H1 (cell line): ENCODE measurements around the gene CHST12. TPM values are rescaled to one million over a fixed set of nuclear protein-coding genes. Genes with fewer than 3 reads are reported as not detected.

ENCODE experiments used
- CTCF ChIA-PET: fragments of 300-600 bp; sonication (Branson Sonifier 250); formaldehyde crosslinking; loops from one replicate; lab custom pipeline; 2021; ENCODE audit not compliant: partially characterized antibody; lab: Charles Lee
- POLR2A ChIA-PET: fragments of 300-600 bp; sonication (Branson Sonifier 250); formaldehyde crosslinking; loops from one replicate; lab custom pipeline; 2021; ENCODE audit warnings: inconsistent platforms; ENCODE audit not compliant: partially characterized antibody; lab: Charles Lee
- DNase-seq, 2 experiments: peaks; one replicate each; pipeline versions ENCODE4 v3.0.0 to v3.0.0-alpha.2; 2010 to 2022; ENCODE audit warnings: low spot score in 2 of 2, low read depth in 1 of 2, mixed read lengths in 1 of 2
- FAIRE-seq: peaks from 2 replicates; lab custom pipeline; 2011; peaks lifted over from hg19 to GRCh38; lab: Jason Lieb, UNC
- H2AFZ ChIP-seq: 2 replicates; pipeline ENCODE4 v1.8.1; 2012; ENCODE audit warnings: low read length, inconsistent platforms
- H2AK5ac ChIP-seq: 2 replicates; pipeline ENCODE4 v1.6.1; 2013; ENCODE audit warnings: low read depth, low read length
- H2BK120ac ChIP-seq: replicated peaks from 2 replicates; pipeline ENCODE3; 2013; ENCODE audit warnings: low read depth, low read length, inconsistent platforms
- H2BK12ac ChIP-seq: 2 replicates; pipeline ENCODE4 v1.6.1; 2013; ENCODE audit warnings: low read depth, low read length
- H2BK15ac ChIP-seq: 2 replicates; pipeline ENCODE4 v1.6.1; 2013; ENCODE audit warnings: low read length
- H2BK20ac ChIP-seq: 2 replicates; pipeline ENCODE4 v1.6.1; 2013; ENCODE audit warnings: low read length
- H2BK5ac ChIP-seq: 2 replicates; pipeline ENCODE4 v1.6.1; 2013; ENCODE audit warnings: low read depth, low read length
- H3K14ac ChIP-seq: 2 replicates; pipeline ENCODE4 v1.6.1; 2013; ENCODE audit warnings: inconsistent platforms; ENCODE audit not compliant: insufficient read length
- H3K18ac ChIP-seq: 2 replicates; pipeline ENCODE4 v1.6.1; 2013; ENCODE audit warnings: low read length; ENCODE audit errors: extremely low read depth
- H3K23ac ChIP-seq: 2 replicates; pipeline ENCODE4 v1.6.1; 2013; ENCODE audit warnings: inconsistent platforms; ENCODE audit not compliant: insufficient read length
- H3K23me2 ChIP-seq: 2 replicates; pipeline ENCODE4 v1.6.1; 2013; ENCODE audit warnings: low read depth, low read length
- H3K27ac ChIP-seq: 2 replicates; pipeline ENCODE4 v1.6.1; 2011; ENCODE audit warnings: low read depth, low read length, inconsistent platforms
- H3K27me3 ChIP-seq, 4 experiments: replicated peaks in 1 of 4; 1 replicate in 1 of 4; 2 replicates in 3 of 4; pipeline versions ENCODE4 v1.6.1 to v1.8.1; 2011 to 2013; ENCODE audit warnings: low read length in 3 of 4, mild to moderate bottlenecking in 3 of 4, inconsistent platforms in 2 of 4, mixed read lengths in 2 of 4, moderate library complexity in 1 of 4; ENCODE audit not compliant: control insufficient read depth in 3 of 4, insufficient read depth in 3 of 4; ENCODE audit errors: extremely low read depth in 1 of 4
- H3K36me3 ChIP-seq, 4 experiments: 2 replicates each; pipeline versions ENCODE4 v1.6.1 to v1.8.1; 2011 to 2013; ENCODE audit warnings: mild to moderate bottlenecking in 4 of 4, low read length in 3 of 4, moderate library complexity in 2 of 4, control low read depth in 1 of 4, inconsistent platforms in 1 of 4; ENCODE audit not compliant: insufficient read depth in 4 of 4, control insufficient read depth in 2 of 4
- H3K4ac ChIP-seq: replicated peaks from 2 replicates; pipeline ENCODE3; 2013; ENCODE audit warnings: low read length, low read depth, mixed read lengths, inconsistent platforms; ENCODE audit not compliant: insufficient read length
- H3K4me1 ChIP-seq, 4 experiments: replicated peaks in 1 of 4; 1 replicate in 1 of 4; 2 replicates in 3 of 4; pipeline versions ENCODE4 v1.6.1 to v1.8.1; 2011 to 2013; ENCODE audit warnings: low read length in 3 of 4, inconsistent platforms in 2 of 4, mixed read lengths in 1 of 4; ENCODE audit not compliant: insufficient read depth in 4 of 4, control insufficient read depth in 3 of 4
- H3K4me2 ChIP-seq, 2 experiments: 2 replicates each; pipeline versions ENCODE4 v1.6.1 to v1.8.1; 2011 to 2013; ENCODE audit warnings: low read depth in 2 of 2, low read length in 2 of 2, control low read depth in 1 of 2, inconsistent platforms in 1 of 2, mild to moderate bottlenecking in 1 of 2; ENCODE audit not compliant: insufficient read depth in 1 of 2
- H3K4me3 ChIP-seq, 4 experiments: fragments of 200-600, 300-600 bp in 1 of 4; sonication (generic), shearing (Covaris generic), sonication (Bioruptor Twin) in 1 of 4; 2 replicates each; pipeline versions ENCODE4 v1.5.1 to v1.8.1; 2011 to 2016; ENCODE audit warnings: low read length in 4 of 4, low read depth in 3 of 4, control low read depth in 2 of 4, inconsistent platforms in 2 of 4, mild to moderate bottlenecking in 2 of 4, mixed read lengths in 1 of 4, moderate library complexity in 1 of 4; ENCODE audit not compliant: insufficient read depth in 2 of 4; ENCODE audit errors: extremely low read depth in 1 of 4
- H3K56ac ChIP-seq: replicated peaks from 2 replicates; pipeline ENCODE3; 2013; ENCODE audit warnings: low read depth, mild to moderate bottlenecking, mixed read lengths, low read length, inconsistent platforms; ENCODE audit not compliant: insufficient read length
- H3K79me1 ChIP-seq: 2 replicates; pipeline ENCODE4 v1.6.1; 2013; ENCODE audit warnings: low read depth, low read length, control low read depth
- H3K79me2 ChIP-seq, 2 experiments: 2 replicates each; pipeline versions ENCODE4 v1.6.1 to v1.8.1; 2012 to 2013; ENCODE audit warnings: low read length in 2 of 2, mild to moderate bottlenecking in 2 of 2, inconsistent platforms in 1 of 2; ENCODE audit not compliant: insufficient read depth in 2 of 2, control insufficient read depth in 1 of 2
- H3K9ac ChIP-seq, 4 experiments: replicated peaks in 1 of 4; 1 replicate in 1 of 4; 2 replicates in 3 of 4; pipeline versions ENCODE4 v1.6.1 to v1.8.1; 2011 to 2013; ENCODE audit warnings: low read depth in 3 of 4, low read length in 3 of 4, control low read depth in 2 of 4, mild to moderate bottlenecking in 2 of 4, moderate library complexity in 2 of 4, inconsistent platforms in 1 of 4; ENCODE audit errors: extremely low read depth in 1 of 4
- H3K9me3 ChIP-seq, 2 experiments: 2 replicates each; pipeline versions ENCODE4 v1.6.1 to v1.8.1; 2012 to 2013; ENCODE audit warnings: mild to moderate bottlenecking in 2 of 2, moderate library complexity in 2 of 2, control low read depth in 1 of 2, inconsistent platforms in 1 of 2, low read depth in 1 of 2, low read length in 1 of 2, mixed read lengths in 1 of 2; ENCODE audit not compliant: insufficient read depth in 2 of 2
- H4K20me1 ChIP-seq, 2 experiments: replicated peaks in 1 of 2; 2 replicates each; pipeline versions ENCODE3 to v1.8.1; 2011 to 2013; ENCODE audit warnings: inconsistent platforms in 2 of 2, low read length in 2 of 2, mild to moderate bottlenecking in 1 of 2; ENCODE audit not compliant: insufficient read depth in 2 of 2, control insufficient read depth in 1 of 2
- H4K5ac ChIP-seq: 2 replicates; pipeline ENCODE4 v1.6.1; 2013; ENCODE audit warnings: low read length, low read depth, mixed read lengths, inconsistent platforms; ENCODE audit not compliant: insufficient read length
- H4K8ac ChIP-seq: 2 replicates; pipeline ENCODE4 v1.8.0; 2013; ENCODE audit warnings: mild to moderate bottlenecking, moderate library complexity, low read length, inconsistent platforms; ENCODE audit not compliant: insufficient read depth; ENCODE audit errors: extremely low read depth
- H4K91ac ChIP-seq: replicated peaks from 2 replicates; pipeline ENCODE3; 2013; ENCODE audit warnings: low read length, mixed read lengths, inconsistent platforms; ENCODE audit not compliant: insufficient read length
- CTCF ChIP-seq, 3 experiments: IDR thresholded peaks; 1 replicate in 2 of 3; 2 replicates in 1 of 3; pipeline versions ENCODE4 v1.5.1 to v1.6.1; 2011; ENCODE audit warnings: low read length in 3 of 3, mild to moderate bottlenecking in 3 of 3, inconsistent platforms in 2 of 3, low read depth in 1 of 3, moderate library complexity in 1 of 3; ENCODE audit not compliant: insufficient read depth in 1 of 3; ENCODE audit errors: control extremely low read depth in 1 of 3
- EZH2 ChIP-seq: fragments of 200-600 bp; sonication (generic); IDR thresholded peaks from 2 replicates; pipeline ENCODE4 v1.7.1; 2012; ENCODE audit warnings: low read depth, mild to moderate bottlenecking, moderate library complexity, low read length, inconsistent platforms; ENCODE audit not compliant: severe bottlenecking
- KDM1A ChIP-seq: fragments of 200-600, 300-600 bp; sonication (generic); IDR thresholded peaks from 2 replicates; pipeline ENCODE4 v1.7.1; 2016; ENCODE audit warnings: mild to moderate bottlenecking, low read length, borderline replicate concordance
- RAD21 ChIP-seq, 2 experiments: IDR thresholded peaks in 1 of 2; conservative IDR thresholded peaks in 1 of 2; 2 replicates each; pipeline ENCODE4 v1.6.1; 2011; ENCODE audit warnings: low read depth in 2 of 2, low read length in 2 of 2, improper control_type of control experiment in 1 of 2, inconsistent platforms in 1 of 2, mild to moderate bottlenecking in 1 of 2, moderate library complexity in 1 of 2
- RNF2 ChIP-seq: fragments of 200-900, 300-1000 bp; sonication (generic); IDR thresholded peaks from 2 replicates; pipeline ENCODE4 v1.7.1; 2016; ENCODE audit warnings: borderline replicate concordance, low read depth, mild to moderate bottlenecking, antibody characterized with exemption, low read length; ENCODE audit not compliant: poor library complexity, severe bottlenecking; ENCODE audit errors: missing control alignments
- SP4 ChIP-seq: IDR thresholded peaks from 2 replicates; pipeline ENCODE4 v1.6.1; 2012; ENCODE audit warnings: low read length, inconsistent platforms
- YY1 ChIP-seq: IDR thresholded peaks from 2 replicates; pipeline ENCODE4 v1.6.1; 2011; ENCODE audit warnings: low read depth, mild to moderate bottlenecking, low read length
- WGBS, 2 experiments: shearing (Covaris generic) in 1 of 2; methylation state at CpG; one replicate each; pipeline versions ENCODE4 v1.1.6 to v1.1.7; 2013 to 2015; ENCODE audit warnings: low lambda C conversion rate in 2 of 2, mixed read lengths in 2 of 2, inconsistent platforms in 1 of 2, low coverage in 1 of 2, missing lambda C conversion rate in 1 of 2; ENCODE audit not compliant: insufficient replicate concordance in 2 of 2, insufficient coverage in 1 of 2, insufficient read length in 1 of 2; ENCODE audit errors: extremely low coverage in 1 of 2, missing lambda C conversion rate in 1 of 2; 5-methylcytosine and 5-hydroxymethylcytosine counted together
- polyA plus RNA-seq, 7 experiments: library from polyadenylated mRNA; depleted of rRNA in 3 of 7; stranded (reverse) in 5 of 7; unstranded in 2 of 7; fragments of >200 nt in 5 of 7; fragments of 200-250 nt in 2 of 7; gene quantifications; 1 replicate in 5 of 7; 2 replicates in 1 of 7; 4 replicates in 1 of 7; pipeline versions ENCODE4 v1.2.1 to v1.2.3, GENCODE V29; 2011 to 2013; ENCODE audit warnings: missing spikeins in 2 of 7, mixed read lengths in 2 of 7
- total RNA-seq: library from RNA; stranded (reverse); fragmentation: NEBNext Ultra II Directional; extraction: Animal tissue kit (Norgen Biotek cat#: 25700); gene quantifications from 2 replicates; pipeline ENCODE4 v1.2.1, GENCODE V29; 2021

The CHST12 gene
- total and polyA plus RNA-seq, 2 of the 8 experiments (the other 6 are each of a cell fraction or from before 2014, with no cell fraction given) = 13.4 to 24.1 TPM

- Histone ChIP-seq H4K91ac (no peak overlapping the region), H3K27ac (no peak overlapping the region), H3K36me3 (no peaks in the 10 kb centered on the region), H3K4me1 (peaks cover 0 to 6% (median 2%) of the 10 kb centered on the region in 4 experiments; a peak in 4 of 7 replicates), H3K79me1 (no peaks in the 10 kb centered on the region), H3K4ac (no peak overlapping the region), H2BK5ac (no peak overlapping the region), H3K23me2 (no peaks in the 10 kb centered on the region; the same call in 1 of the 2 replicates), H3K4me3 (no peak overlapping the region), H4K8ac (no peak overlapping the region), H2BK15ac (no peak overlapping the region), H2BK120ac (no peak overlapping the region), H2AK5ac (no peak overlapping the region), H3K9me3 (no peaks in the 10 kb centered on the region; a peak in 1 of 4 replicates), H4K5ac (no peak overlapping the region), H3K27me3 (no peaks in the 10 kb centered on the region), H3K9ac (no peak overlapping the region), H4K20me1 (no peaks in the 10 kb centered on the region), H2AFZ (no peak overlapping the region), H3K79me2 (no peaks in the 10 kb centered on the region), H3K56ac (no peak overlapping the region), H3K14ac (no peak overlapping the region), H3K23ac (no peak overlapping the region), H3K18ac (no peak overlapping the region), H2BK12ac (no peak overlapping the region), H2BK20ac (no peak overlapping the region), H3K4me2 (no peak overlapping the region)
- TF ChIP-seq RAD21 (IDR thresholded peaks at IDR 0.05 in 1 of 2, conservative IDR thresholded peaks at IDR 0.05 in 1 of 2; ENCODE audit: low read depth in 2 of 2, low read length in 2 of 2) = peak in 1 of 2 experiments; percentile 33; a peak in 1 of 4 replicates
- TF ChIP-seq EZH2 = no peak
- TF ChIP-seq SP4 = no peak
- peak; percentile 79 for TF ChIP-seq YY1
- peak; percentile 95 for TF ChIP-seq KDM1A
- TF ChIP-seq CTCF (IDR thresholded peaks at IDR 0.05; ENCODE audit: control extremely low read depth in 1 of 3, insufficient read depth in 1 of 3, low read depth in 1 of 3, low read length in 3 of 3) = peak in 1 of 3 experiments; percentile 40; a peak in 1 of 4 replicates
- no peak for TF ChIP-seq RNF2
- POLR2A ChIA-PET = interaction anchor here (1.4 kb wide), 1 partner anchor 12 kb away, joined by 5 read pairs; no protein-coding TSS in a partner anchor
- 88% methylated on average over 10 of the region's 10 CpGs; no CpG with 5 or more reads in 1 of the 2 experiments for WGBS, 2 experiments
- no peak for FAIRE-seq
- DNase-seq = no peak
- CTCF ChIA-PET = interaction anchor here (0.6 to 3.1 kb wide), 9 partner anchors 13 to 68 kb away, joined by 3 to 23 read pairs (median 4); no protein-coding TSS in a partner anchor
Observed at GRCh38 chr7:2482725-2483451, 79.5 kb downstream of the CHST12 start.
